ENCODE measurements around the gene HSP90AB1. TPM values are rescaled to one million over a fixed set of nuclear protein-coding genes. Genes with fewer than 3 reads are reported as not detected.

Gene HSP90AB1
- total and polyA plus RNA-seq, 9 of the 15 experiments (the other 6 are each of a cell fraction or from before 2014, with no cell fraction given): 1,780 to 3,358 (median 2,262) TPM

- TF ChIP-seq REST (IDR thresholded peaks at IDR 0.05; ENCODE audit: borderline replicate concordance): peak; percentile 26; the same call in 1 of the 2 replicates
- TF ChIP-seq REST (CRISPR knock-in tag; IDR thresholded peaks at IDR 0.05; ENCODE audit: low read depth): no peak
- 0 out of 4 replicates have a peak, but pooled peaks of 1 of the 2 experiments have one; percentile 14 for TF ChIP-seq MNT (conservative IDR thresholded peaks at IDR 0.05)
- no peak for TF ChIP-seq FUS (optimal IDR thresholded peaks at IDR 0.05; ENCODE audit: low read depth, low read length)
- TF ChIP-seq PURB (CRISPR knock-in tag; IDR thresholded peaks at IDR 0.05; ENCODE audit: low read depth): no peak
- TF ChIP-seq ZBTB26 (CRISPR knock-in tag; IDR thresholded peaks at IDR 0.05): 0 out of 2 replicates have a peak, but pooled peaks have one; percentile 29
- TF ChIP-seq RAD21 (CRISPR knock-in tag; conservative IDR thresholded peaks at IDR 0.05 in 1 of 2, IDR thresholded peaks at IDR 0.05 in 1 of 2): peak; percentile 46 to 52
- no peak for TF ChIP-seq IRF2 (CRISPR knock-in tag; IDR thresholded peaks at IDR 0.05)
- 0 out of 2 replicates have a peak, but pooled peaks have one; percentile 54 for TF ChIP-seq RERE (CRISPR knock-in tag; IDR thresholded peaks at IDR 0.05; ENCODE audit: borderline replicate concordance)
Measured at GRCh38 chr6:44253307-44254101, 6.6 kb downstream of the HSP90AB1 start (continued).

Data from K562 (cell line).